ENCODE results near the gene WASL.

DNA sequence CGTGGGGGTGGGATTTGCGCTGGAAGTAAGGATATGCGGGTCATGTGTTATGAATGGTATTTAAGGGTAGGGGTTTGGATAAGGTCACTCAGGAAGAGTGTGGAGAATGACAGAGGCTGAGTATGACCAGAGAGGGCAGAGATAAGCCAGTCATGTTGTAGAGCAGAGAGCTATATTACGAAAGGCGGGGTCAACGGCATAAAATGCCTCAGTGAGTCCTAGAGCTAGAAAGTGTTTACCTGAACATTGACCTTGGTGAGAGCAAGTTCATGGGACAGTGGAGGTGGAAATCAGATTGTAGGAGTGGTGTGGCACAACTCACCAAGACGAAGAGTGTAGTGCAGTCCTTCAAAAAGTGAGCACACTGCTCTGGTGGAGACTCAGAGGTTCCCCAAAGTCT, 79.3 kb downstream of the WASL start:
- TF ChIP-seq, protein P1, sequence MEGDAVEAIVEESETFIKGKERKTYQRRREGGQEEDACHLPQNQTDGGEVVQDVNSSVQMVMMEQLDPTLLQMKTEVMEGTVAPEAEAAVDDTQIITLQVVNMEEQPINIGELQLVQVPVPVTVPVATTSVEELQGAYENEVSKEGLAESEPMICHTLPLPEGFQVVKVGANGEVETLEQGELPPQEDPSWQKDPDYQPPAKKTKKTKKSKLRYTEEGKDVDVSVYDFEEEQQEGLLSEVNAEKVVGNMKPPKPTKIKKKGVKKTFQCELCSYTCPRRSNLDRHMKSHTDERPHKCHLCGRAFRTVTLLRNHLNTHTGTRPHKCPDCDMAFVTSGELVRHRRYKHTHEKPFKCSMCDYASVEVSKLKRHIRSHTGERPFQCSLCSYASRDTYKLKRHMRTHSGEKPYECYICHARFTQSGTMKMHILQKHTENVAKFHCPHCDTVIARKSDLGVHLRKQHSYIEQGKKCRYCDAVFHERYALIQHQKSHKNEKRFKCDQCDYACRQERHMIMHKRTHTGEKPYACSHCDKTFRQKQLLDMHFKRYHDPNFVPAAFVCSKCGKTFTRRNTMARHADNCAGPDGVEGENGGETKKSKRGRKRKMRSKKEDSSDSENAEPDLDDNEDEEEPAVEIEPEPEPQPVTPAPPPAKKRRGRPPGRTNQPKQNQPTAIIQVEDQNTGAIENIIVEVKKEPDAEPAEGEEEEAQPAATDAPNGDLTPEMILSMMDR (CRISPR knock-in tag; IDR thresholded peaks at IDR 0.05), result no peak
- TF ChIP-seq ZNF121 (CRISPR knock-in tag; IDR thresholded peaks at IDR 0.05), result no peak
- no peak for TF ChIP-seq SIN3A (IDR thresholded peaks at IDR 0.05; ENCODE audit: borderline replicate concordance, low read depth, low read length)
- TF ChIP-seq, protein P2, sequence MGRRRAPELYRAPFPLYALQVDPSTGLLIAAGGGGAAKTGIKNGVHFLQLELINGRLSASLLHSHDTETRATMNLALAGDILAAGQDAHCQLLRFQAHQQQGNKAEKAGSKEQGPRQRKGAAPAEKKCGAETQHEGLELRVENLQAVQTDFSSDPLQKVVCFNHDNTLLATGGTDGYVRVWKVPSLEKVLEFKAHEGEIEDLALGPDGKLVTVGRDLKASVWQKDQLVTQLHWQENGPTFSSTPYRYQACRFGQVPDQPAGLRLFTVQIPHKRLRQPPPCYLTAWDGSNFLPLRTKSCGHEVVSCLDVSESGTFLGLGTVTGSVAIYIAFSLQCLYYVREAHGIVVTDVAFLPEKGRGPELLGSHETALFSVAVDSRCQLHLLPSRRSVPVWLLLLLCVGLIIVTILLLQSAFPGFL (CRISPR knock-in tag; IDR thresholded peaks at IDR 0.05), result no peak
- TF ChIP-seq ZNF431 (CRISPR knock-in tag; IDR thresholded peaks at IDR 0.05; ENCODE audit: borderline replicate concordance, low read depth), result no peak
- TF ChIP-seq, protein P3, sequence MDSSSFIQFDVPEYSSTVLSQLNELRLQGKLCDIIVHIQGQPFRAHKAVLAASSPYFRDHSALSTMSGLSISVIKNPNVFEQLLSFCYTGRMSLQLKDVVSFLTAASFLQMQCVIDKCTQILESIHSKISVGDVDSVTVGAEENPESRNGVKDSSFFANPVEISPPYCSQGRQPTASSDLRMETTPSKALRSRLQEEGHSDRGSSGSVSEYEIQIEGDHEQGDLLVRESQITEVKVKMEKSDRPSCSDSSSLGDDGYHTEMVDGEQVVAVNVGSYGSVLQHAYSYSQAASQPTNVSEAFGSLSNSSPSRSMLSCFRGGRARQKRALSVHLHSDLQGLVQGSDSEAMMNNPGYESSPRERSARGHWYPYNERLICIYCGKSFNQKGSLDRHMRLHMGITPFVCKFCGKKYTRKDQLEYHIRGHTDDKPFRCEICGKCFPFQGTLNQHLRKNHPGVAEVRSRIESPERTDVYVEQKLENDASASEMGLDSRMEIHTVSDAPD (CRISPR knock-in tag; IDR thresholded peaks at IDR 0.05), result no peak
- TF ChIP-seq HDAC1 (CRISPR knock-in tag; IDR thresholded peaks at IDR 0.05), result no peak
- no peak for TF ChIP-seq AGO2 (optimal IDR thresholded peaks at IDR 0.05; ENCODE audit: low read depth, low read length)
- no peak for TF ChIP-seq NFE2L2 (IDR thresholded peaks at IDR 0.05; ENCODE audit: low read length)
- no peak for TF ChIP-seq KLF12 (CRISPR knock-in tag; IDR thresholded peaks at IDR 0.05; ENCODE audit: borderline replicate concordance)
